ENCODE data around the gene LPAR2. TPM values are rescaled to one million over a fixed set of nuclear protein-coding genes. Genes with fewer than 3 reads are reported as not detected.

LPAR2 gene
- total RNA-seq, 4 donors from 2014 or later: 0.59 to 5.5 (median 3.8) TPM; not detected in 1

- Histone ChIP-seq H3K4me1 (no peaks in the 10 kb centered on the region), H3K27ac (no peak overlapping the region), H3K4me3 (no peak overlapping the region), H3K9me3 (no peaks in the 10 kb centered on the region), H3K36me3 (no peaks in the 10 kb centered on the region), H3K27me3 (no peaks in the 10 kb centered on the region)
- intact Hi-C loops (cut with DNase I; ENCODE audit: low total_unique reads): no loop called here
- DNase-seq: no peak
- no peak for TF ChIP-seq POLR2A (IDR thresholded peaks at IDR 0.05)
- TF ChIP-seq, protein P1, sequence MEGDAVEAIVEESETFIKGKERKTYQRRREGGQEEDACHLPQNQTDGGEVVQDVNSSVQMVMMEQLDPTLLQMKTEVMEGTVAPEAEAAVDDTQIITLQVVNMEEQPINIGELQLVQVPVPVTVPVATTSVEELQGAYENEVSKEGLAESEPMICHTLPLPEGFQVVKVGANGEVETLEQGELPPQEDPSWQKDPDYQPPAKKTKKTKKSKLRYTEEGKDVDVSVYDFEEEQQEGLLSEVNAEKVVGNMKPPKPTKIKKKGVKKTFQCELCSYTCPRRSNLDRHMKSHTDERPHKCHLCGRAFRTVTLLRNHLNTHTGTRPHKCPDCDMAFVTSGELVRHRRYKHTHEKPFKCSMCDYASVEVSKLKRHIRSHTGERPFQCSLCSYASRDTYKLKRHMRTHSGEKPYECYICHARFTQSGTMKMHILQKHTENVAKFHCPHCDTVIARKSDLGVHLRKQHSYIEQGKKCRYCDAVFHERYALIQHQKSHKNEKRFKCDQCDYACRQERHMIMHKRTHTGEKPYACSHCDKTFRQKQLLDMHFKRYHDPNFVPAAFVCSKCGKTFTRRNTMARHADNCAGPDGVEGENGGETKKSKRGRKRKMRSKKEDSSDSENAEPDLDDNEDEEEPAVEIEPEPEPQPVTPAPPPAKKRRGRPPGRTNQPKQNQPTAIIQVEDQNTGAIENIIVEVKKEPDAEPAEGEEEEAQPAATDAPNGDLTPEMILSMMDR (IDR thresholded peaks at IDR 0.05): no peak
These were observed 39.5 kb downstream of the LPAR2 start for GRCh38 chr19:19588546-19588945.

DNA sequence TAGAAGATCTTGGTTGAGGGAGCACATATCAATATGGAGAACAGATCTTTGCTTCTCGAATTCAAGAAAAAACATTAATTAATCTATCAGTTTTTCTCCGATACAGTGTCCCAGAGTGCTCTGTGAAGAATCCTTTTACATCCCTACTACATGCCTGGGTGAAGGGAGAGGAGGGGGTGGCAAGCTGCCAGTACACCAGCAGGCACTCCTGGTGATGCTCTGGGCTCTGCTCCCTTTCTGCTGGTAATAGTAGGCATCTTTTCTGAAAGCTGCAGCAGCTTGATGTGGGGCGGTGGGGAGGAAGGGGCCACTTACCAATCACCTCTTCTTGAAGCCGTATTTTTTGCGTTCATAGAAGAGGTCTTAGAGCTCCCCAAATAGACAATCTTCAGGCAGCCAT, 40.2 kb downstream of the LPAR2 start:
- TF ChIP-seq POLR2A (IDR thresholded peaks at IDR 0.05): no peak
- TF ChIP-seq, protein P1 (IDR thresholded peaks at IDR 0.05): no peak
- H3K27ac ChIP-seq: no peak overlapping the region
- H3K4me1 ChIP-seq: no peaks in the 10 kb centered on the region
- DNase-seq: no peak
- no peaks in the 10 kb centered on the region for H3K27me3 ChIP-seq
- intact Hi-C loops (cut with DNase I; ENCODE audit: low total_unique reads): no loop called here
- H3K9me3 ChIP-seq: no peaks in the 10 kb centered on the region
- no peak overlapping the region for H3K4me3 ChIP-seq
- H3K36me3 ChIP-seq: no peaks in the 10 kb centered on the region

GRCh38 chr19:19584356-19584755, 43.7 kb downstream of the LPAR2 start:
- H3K27me3 ChIP-seq: no peaks in the 10 kb centered on the region
- TF ChIP-seq, protein P1 (IDR thresholded peaks at IDR 0.05): no peak
- no peak overlapping the region for H3K27ac ChIP-seq
- H3K9me3 ChIP-seq: no peaks in the 10 kb centered on the region
- intact Hi-C loops (cut with DNase I; ENCODE audit: low total_unique reads): no loop called here
- H3K4me1 ChIP-seq: no peaks in the 10 kb centered on the region
- H3K36me3 ChIP-seq: no peaks in the 10 kb centered on the region
- DNase-seq: no peak
- H3K4me3 ChIP-seq: no peak overlapping the region

DNA sequence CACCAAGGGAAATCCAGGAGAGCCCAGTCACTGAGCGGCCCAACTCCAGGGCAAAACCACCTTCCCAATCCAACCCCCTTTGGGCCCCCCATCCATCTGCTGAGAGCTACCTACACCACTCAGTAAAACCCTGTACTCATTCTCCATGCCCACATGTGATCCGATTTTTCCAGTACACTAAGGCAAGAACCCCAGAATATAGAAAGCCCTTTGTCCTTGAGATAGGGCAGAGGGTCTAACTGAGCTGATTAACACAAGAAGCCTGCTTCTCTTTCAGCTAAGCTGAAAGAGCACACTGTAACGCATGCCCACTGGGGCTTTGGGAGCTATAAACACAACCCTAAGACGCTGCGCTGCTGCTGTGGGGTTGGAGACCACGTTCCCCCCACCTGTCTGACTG, 45.5 kb downstream of the LPAR2 start:
- TF ChIP-seq, protein P1 (IDR thresholded peaks at IDR 0.05): no peak
- no peak for TF ChIP-seq POLR2A (IDR thresholded peaks at IDR 0.05)

GRCh38 chr19:19581391-19581790, 46.6 kb downstream of the LPAR2 start:
- Histone ChIP-seq H3K4me3 (no peak overlapping the region), H3K27me3 (no peaks in the 10 kb centered on the region), H3K27ac (no peak overlapping the region), H3K4me1 (no peaks in the 10 kb centered on the region), H3K36me3 (no peaks in the 10 kb centered on the region), H3K9me3 (no peaks in the 10 kb centered on the region)
- intact Hi-C loops (cut with DNase I; ENCODE audit: low total_unique reads): no loop called here
- DNase-seq: no peak
- no peak for TF ChIP-seq POLR2A (IDR thresholded peaks at IDR 0.05)
- TF ChIP-seq, protein P1 (IDR thresholded peaks at IDR 0.05): no peak

More for the DNA sequence above, 45.5 kb downstream of the LPAR2 start:
- intact Hi-C loops (cut with DNase I; ENCODE audit: low total_unique reads): no loop called here
- H3K27me3 ChIP-seq: no peaks in the 10 kb centered on the region
- no peaks in the 10 kb centered on the region for H3K9me3 ChIP-seq
- H3K27ac ChIP-seq: no peak overlapping the region
- no peaks in the 10 kb centered on the region for H3K36me3 ChIP-seq
- H3K4me3 ChIP-seq: no peak overlapping the region
- no peak for DNase-seq
- H3K4me1 ChIP-seq: no peaks in the 10 kb centered on the region
